ENCODE data around the gene GMEB1. TPM values are rescaled to one million over a fixed set of nuclear protein-coding genes. Genes with fewer than 3 reads are reported as not detected.

GMEB1 gene, protein sequence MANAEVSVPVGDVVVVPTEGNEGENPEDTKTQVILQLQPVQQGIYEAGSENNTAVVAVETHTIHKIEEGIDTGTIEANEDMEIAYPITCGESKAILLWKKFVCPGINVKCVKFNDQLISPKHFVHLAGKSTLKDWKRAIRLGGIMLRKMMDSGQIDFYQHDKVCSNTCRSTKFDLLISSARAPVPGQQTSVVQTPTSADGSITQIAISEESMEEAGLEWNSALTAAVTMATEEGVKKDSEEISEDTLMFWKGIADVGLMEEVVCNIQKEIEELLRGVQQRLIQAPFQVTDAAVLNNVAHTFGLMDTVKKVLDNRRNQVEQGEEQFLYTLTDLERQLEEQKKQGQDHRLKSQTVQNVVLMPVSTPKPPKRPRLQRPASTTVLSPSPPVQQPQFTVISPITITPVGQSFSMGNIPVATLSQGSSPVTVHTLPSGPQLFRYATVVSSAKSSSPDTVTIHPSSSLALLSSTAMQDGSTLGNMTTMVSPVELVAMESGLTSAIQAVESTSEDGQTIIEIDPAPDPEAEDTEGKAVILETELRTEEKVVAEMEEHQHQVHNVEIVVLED
- total RNA-seq (14.5 and 16.0 TPM in 2 replicates), polyA plus RNA-seq (6.8 and 8.1 TPM in 2 replicates), polyA minus RNA-seq (11.9 and 16.3 TPM in 2 replicates), Bru-seq, nascent RNA (percentile 59 among the genes with signal in this experiment), BruChase-seq, experiment 1, labeled RNA remaining after a 6-hour chase (percentile 71 among the genes with signal in this experiment), BruChase-seq, experiment 2, labeled RNA remaining after a 2-hour chase (percentile 70 among the genes with signal in this experiment)
- 8.2 and 9.5 TPM in 2 replicates for polyA plus RNA-seq (2011; cell fraction: cytosol; rRNA removed)
- 10.2 and 12.1 TPM in 2 replicates for polyA plus RNA-seq (2011; cell fraction: nucleus; rRNA removed)
- polyA plus RNA-seq (2012) = 6.8 and 10.4 TPM in 2 replicates
- 7.0 TPM for polyA minus RNA-seq (2011; cell fraction: cytosol; rRNA and poly(A)+ RNA removed)
- polyA minus RNA-seq (2011; cell fraction: nucleus; rRNA and poly(A)+ RNA removed) = 5.2 and 6.5 TPM in 2 replicates
- long read RNA-seq, full-length matches to known transcripts = 6 of 19 reads
- long read RNA-seq, partial matches to known transcripts = 4 of 19 reads
- long read RNA-seq, other reads (novel, unspliced or antisense) = 9 of 19 reads

GRCh38 chr1:28668191-28668955 lies at the start of gene GMEB1:
Gene GMEB1 (plus strand): TSS chr1:28668784. CDS start chr1:28683613, 14,829 bp downstream.
- Histone ChIP-seq H3K4me3 (replicated peaks in 1 of 3; ENCODE audit: insufficient read depth in 1 of 3, low read depth in 1 of 3, low read length in 3 of 3) (peak within 1 kb of the TSS; percentile 74 to 94 (median 89)), H3K27me3 (ENCODE audit: control insufficient read depth in 2 of 2, insufficient read depth in 2 of 2, low read length in 2 of 2) (no peaks in the 10 kb centered on the region), H3K36me3 (ENCODE audit: control insufficient read depth in 2 of 2, extremely low read depth in 1 of 2, insufficient read depth in 2 of 2, low read length in 2 of 2) (no peaks in the 10 kb centered on the region), H3K27ac (ENCODE audit: insufficient read depth, low read depth, low read length) (peak within 1 kb of the TSS; percentile 90), H3K9ac (replicated peaks; ENCODE audit: extremely low read depth, insufficient read depth, low read length) (peak within 1 kb of the TSS; percentile 94), H3K4me2 (ENCODE audit: insufficient read depth, low read length) (peak within 1 kb of the TSS; percentile 94), H3K79me2 (ENCODE audit: control insufficient read depth, insufficient read depth, low read length) (peaks cover 25% of the 10 kb centered on the region), H4K20me1 (replicated peaks; ENCODE audit: control insufficient read depth, extremely low read depth, insufficient read depth, low read length) (no peaks in the 10 kb centered on the region), H2AFZ (ENCODE audit: low read depth, low read length) (peak within 1 kb of the TSS; percentile 85), H3K9me3 (replicated peaks; ENCODE audit: control insufficient read depth, insufficient read depth, low read length) (no peaks in the 10 kb centered on the region), H3K4me1 (ENCODE audit: control insufficient read depth, extremely low read depth, insufficient read depth, low read length) (peaks cover 12% of the 10 kb centered on the region), H3K9me1 (replicated peaks; ENCODE audit: control insufficient read depth, extremely low read depth, insufficient read depth, low read length) (no peaks in the 10 kb centered on the region)
- FAIRE-seq (peak; percentile 92), DNase-seq (ENCODE audit: low read depth, low spot score) (peak; percentile 79)
- POLR2A ChIA-PET = interaction anchor here (0.5 to 3.0 kb wide), 7 partner anchors 18 to 161 kb away, joined by 3 to 35 read pairs (median 4); partner anchors contain the start of genes RNU11, TAF12 and YTHDF2
- intact Hi-C loops (cut with micrococcal nuclease) = loop anchor here (1.0 kb wide), 2 partner anchors 20 to 68 kb away; partner anchors contain the start of genes RNU11 and YTHDF2
- dilution Hi-C loops (cut with MboI; ENCODE audit: extremely low pct_ligation_motif_present, low sequenced_read_pairs) = no loop called here
- TF ChIP-seq JUN (IDR thresholded peaks at IDR 0.05; ENCODE audit: borderline replicate concordance, insufficient read depth, insufficient read length, low read depth) (no peak), CTCF (IDR thresholded peaks at IDR 0.05; ENCODE audit: extremely low read depth in 1 of 2, insufficient read depth in 1 of 2, low read depth in 1 of 2, low read length in 2 of 2) (no peak), FOS (IDR thresholded peaks at IDR 0.05; ENCODE audit: borderline replicate concordance, insufficient read depth, low read length) (no peak)
- CTCF ChIA-PET = interaction anchor here (0.7 to 1.7 kb wide), 8 partner anchors 10 to 214 kb away, joined by 3 to 7 read pairs (median 4); partner anchors contain the start of genes RNU11, TAF12 and YTHDF2
- no TSS peak for BruUV-seq (replicated peaks)
